Loucy (cell line): ENCODE results near the gene TNPO1.

ENCODE experiments used
- CTCF ChIP-seq: fragments of 200-600 bp; sonication (generic); conservative IDR thresholded peaks from 2 replicates; pipeline ENCODE4 v1.5.1; 2014; ENCODE audit warnings: mild to moderate bottlenecking, antibody characterized with exemption, low read length
- EZH2phosphoT487 ChIP-seq: fragments of 200-600 bp; IDR thresholded peaks from 2 replicates; pipeline ENCODE4 v1.6.1; 2018; ENCODE audit warnings: antibody characterized with exemption, mild to moderate bottlenecking, moderate library complexity, borderline replicate concordance

GRCh38 chr5:72814864-72815263 lies 1.6 kb upstream of the TNPO1 start:
- TF ChIP-seq CTCF (no peak), EZH2phosphoT487 (no peak)
